Endometrial microvascular endothelial cells (primary cell): ENCODE data around the gene BUD31. TPM values are rescaled to one million over a fixed set of nuclear protein-coding genes. Genes with fewer than 3 reads are reported as not detected.

Source experiments
- in situ Hi-C: cut with HindIII; loops from 2 replicates; pipeline ENCODE4 v1.10.0; 2017; ENCODE audit warnings: low sequenced_read_pairs, low pct_unique_long_range_greater_than_20kb; ENCODE audit errors: inconsistent ontology term
- total RNA-seq: library from RNA; depleted of rRNA; stranded (reverse); fragments of >200 nt; gene quantifications from one replicate; pipeline ENCODE4 v1.2.3, GENCODE V29; 2015; ENCODE audit errors: inconsistent ontology term

Gene BUD31
- total RNA-seq, 1 donor from 2014 or later = 85.7 TPM

DNA sequence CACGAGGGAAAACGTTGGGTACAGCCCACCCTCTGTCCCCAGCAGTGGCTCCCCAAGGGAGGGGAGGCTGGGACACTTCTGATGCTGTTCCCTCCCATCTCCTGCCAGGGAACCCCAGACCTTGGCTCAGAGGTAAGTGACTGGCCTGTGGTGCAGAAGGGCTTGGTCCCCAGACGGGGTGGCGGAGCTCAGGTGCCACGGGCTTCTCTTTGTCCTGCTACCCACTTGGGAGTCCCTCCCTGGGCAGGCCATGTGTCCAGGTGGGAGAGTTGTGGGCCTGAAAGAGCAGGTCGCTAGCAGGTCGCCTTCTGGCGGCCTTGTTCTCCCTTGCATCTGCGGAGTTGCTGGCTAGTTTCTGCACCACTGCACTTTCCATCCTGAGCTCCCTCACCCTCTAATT, 47.1 kb downstream of the BUD31 start:
- in situ Hi-C loops = no loop called here

DNA sequence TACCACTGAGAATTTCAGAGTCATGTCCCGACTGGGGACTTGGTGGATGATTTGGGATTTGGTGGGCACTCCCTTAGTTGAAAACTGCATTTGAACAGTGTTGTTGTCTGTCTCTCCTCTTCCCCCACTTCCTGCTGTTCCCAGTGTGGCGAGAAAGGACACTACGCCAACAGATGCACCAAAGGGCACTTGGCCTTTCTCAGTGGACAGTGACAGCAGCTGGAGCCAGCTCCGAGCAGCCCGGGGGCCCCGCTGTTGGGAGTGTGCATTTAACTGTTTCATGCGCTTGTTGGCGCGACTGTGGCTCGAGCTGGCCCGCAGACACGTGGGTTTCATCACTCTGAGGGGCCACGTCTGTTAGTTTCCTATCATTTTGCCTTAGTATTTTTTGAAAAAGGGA, 47.5 kb downstream of the BUD31 start:
- in situ Hi-C loops = no loop called here

DNA sequence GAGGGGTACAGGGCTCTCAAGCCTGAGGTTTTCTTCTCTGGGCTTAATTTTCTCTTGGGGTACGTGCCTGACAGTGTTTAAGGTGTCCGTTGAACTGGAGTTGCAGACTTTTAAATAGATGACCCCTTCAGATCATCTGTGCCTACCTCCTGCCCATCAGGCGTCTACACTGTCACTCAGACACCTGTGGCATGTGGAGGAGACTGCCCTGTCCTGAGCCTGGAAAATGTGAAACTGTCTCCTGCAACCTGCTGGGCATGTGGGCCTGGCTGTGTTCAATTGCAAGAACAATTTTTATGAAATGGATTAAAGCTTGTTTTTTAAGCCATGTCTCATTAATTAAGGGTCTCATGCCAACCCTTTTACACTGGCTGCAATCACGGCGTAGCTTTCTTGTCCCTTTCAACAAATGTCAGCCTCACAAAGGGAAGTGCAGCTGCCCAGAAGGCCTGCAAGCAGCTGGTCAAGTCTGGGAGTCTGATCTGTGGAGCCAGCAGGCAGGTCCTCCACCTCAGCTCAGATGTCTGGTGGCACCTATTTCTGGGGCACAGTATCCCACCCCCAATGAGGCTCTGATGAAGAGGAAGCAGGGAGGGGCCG, 48.4 kb downstream of the BUD31 start:
- in situ Hi-C loops = no loop called here

DNA sequence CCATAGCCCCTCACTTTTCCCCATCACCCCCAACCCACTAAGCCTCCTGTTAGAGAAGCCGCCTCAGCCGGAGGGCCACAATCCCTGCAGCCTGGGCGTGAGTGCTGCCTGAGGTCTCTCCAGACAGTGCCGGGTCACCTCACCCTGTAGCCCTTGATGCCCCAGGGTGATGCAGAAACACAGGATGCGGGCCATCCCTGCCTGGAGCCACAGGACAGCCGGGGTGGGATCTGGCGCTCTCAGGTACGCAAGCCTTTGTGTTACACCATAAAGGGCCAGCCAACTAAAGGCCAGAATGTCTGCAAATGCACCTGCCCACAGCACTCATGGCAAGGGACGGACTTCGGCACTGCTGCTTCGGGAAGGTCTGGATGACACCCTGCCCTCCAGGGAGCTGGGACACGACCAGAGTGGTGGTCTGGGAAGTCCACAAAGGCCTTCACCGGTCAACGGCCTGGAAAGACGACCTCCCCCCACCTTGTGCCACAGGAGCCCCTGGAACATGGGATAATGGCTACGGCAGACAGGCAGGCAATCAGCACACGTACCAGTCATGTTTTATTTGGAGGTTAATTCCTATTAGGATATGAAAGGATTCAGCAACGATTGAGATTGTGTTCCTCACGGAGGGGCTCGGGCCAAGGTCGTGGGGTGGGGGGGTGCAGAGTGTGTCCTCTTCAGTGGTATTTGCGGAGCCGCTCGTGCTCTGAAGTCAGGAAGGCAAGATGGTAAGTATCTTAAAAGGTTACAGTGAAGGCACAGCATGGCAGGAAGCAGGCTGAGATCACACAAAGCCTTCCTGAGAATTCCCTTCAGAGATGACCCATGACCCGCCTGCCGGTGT, 49.1 kb downstream of the BUD31 start:
- in situ Hi-C loops = no loop called here

DNA sequence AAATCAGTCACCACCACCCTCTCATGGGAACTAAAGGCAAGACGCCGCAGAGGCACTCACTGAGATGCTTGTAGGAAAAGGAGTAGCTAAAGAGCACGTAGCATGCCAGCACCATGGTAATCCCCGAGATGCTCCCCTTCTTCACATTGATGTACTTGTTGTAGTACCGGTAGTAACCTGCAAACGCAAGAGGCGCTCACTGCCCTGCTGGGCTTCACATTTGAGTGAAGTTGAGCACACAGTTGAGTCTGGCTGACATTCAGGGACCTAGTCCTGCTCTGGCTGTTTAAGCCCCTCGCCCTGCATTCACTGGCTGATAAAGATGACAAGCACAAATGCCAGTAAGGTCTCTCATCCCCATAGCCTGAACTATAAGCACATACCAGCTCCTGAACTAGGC, 50.3 kb downstream of the BUD31 start:
- in situ Hi-C loops = no loop called here

DNA sequence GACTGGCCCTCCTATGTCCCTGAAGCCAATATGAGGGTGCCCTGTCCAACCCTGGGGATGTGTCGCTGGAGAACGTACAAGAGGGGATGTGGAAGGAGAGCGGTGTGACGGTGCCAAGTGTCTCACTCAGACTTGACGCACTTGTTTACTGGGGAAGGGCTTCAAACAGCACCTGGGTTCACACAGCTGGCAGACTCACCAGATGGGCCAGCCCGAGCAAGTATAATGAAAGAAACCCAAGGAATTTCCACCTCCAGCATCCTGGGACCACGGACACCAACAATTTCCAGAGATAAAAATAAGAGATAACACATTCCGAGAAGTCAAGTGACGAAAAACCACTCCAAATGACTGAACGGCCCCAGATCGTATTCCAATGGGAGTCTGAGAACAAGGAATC, 51.9 kb downstream of the BUD31 start:
- in situ Hi-C loops = no loop called here

DNA sequence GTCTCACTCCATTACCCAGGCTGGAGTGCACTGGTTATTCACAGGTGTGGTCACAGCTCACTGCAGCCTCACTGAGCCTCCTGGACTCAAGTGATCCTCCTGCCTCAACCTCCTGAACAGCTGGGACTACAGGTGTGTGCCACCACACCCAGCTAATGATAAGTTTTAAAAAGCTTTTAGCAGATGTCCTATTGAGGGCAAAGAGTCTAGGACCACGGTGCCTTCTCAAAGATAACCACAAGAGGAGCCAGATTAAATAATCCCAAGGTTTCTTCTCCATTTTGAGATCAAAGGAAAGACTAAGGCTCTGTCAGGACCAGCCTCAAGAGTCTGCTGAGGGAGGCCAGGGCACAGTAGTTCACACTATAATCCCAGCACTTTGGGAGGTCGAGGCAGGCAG, 52.5 kb downstream of the BUD31 start:
- in situ Hi-C loops = no loop called here

DNA sequence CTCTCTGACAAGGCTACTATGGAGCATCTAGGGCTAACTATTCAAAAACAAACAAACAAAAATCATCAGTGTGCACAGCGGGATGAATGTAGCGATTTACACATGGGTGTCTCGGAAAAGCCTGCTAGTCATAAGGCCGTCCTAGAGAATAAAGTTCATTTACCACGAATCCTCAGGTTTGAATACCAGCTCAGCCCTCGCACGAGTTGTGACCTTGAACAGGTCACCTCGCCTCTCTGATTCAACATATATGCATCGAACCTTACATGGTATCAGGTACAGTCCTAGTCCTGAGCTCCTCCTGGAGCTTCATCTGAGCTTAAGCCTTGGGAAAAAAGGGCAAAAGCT, 56.6 kb downstream of the BUD31 start:
- in situ Hi-C loops = no loop called here

DNA sequence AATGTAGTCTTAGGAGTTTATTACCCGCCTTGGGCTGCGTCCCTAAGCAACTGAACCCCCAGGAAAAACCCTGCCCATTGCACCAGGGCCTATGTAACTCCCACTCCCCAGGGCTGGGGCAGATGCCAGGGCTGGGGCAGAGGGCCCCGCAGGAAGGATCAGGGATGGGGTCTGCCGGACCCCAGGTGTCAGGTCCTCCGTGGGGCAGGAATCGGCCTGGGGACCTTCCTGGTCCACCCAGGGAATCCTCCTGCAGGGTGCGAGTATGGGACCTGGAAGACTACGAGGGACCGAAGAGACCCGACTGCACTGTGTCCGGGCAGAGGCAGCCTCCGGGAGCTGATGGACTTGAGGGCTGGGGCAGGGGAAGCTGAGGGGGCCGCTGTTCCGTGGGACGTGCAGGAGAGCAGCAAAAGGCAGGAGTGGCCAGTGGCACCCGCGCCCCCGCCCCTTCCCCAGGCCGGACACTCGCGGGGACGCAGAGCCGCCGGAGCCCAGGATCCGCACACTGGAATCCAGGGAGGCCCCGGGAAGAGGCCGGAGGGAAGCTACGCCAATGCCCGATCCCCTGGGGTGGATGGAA, 59.7 kb downstream of the BUD31 start:
- in situ Hi-C loops = no loop called here

Other genes starting within 250 kb of the BUD31 start
- gene KPNA7, start 200.9 kb upstream of the BUD31 start, total RNA-seq = not detected
- 0.93 TPM for gene MYH16, start 136.1 kb upstream of the BUD31 start, total RNA-seq
- 255 TPM for gene ARPC1A, start 83.1 kb upstream of the BUD31 start, total RNA-seq
- 453 TPM for gene ARPC1B, start 34.2 kb upstream of the BUD31 start, total RNA-seq
- gene PDAP1, start 372 bp upstream of the BUD31 start, total RNA-seq = 147 TPM
- 3.0 TPM for gene PTCD1, start 29.8 kb downstream of the BUD31 start, total RNA-seq
- 25.1 TPM for gene CPSF4, start 30.0 kb downstream of the BUD31 start, total RNA-seq
- gene ATP5MF, start 57.2 kb downstream of the BUD31 start, total RNA-seq = 4,245 TPM
- 3.3 TPM for gene ZNF789, start 63.9 kb downstream of the BUD31 start, total RNA-seq
- 28.1 TPM for gene ZNF394, start 91.3 kb downstream of the BUD31 start, total RNA-seq
- gene ZKSCAN5, start 95.7 kb downstream of the BUD31 start, total RNA-seq = 8.5 TPM
- 3.9 TPM for gene FAM200A, start 143.1 kb downstream of the BUD31 start, total RNA-seq
- gene ZNF655, start 149.7 kb downstream of the BUD31 start, total RNA-seq = 17.9 TPM
- not detected for gene TMEM225B, start 189.3 kb downstream of the BUD31 start, total RNA-seq
- gene ZSCAN25, start 208.0 kb downstream of the BUD31 start, total RNA-seq = 17.3 TPM